Neural progenitor cell (in vitro differentiated cells): ENCODE results near the gene ASB10. TPM values are rescaled to one million over a fixed set of nuclear protein-coding genes. Genes with fewer than 3 reads are reported as not detected.
A peak's percentile ranks its signal among the peaks of the same experiment; 100 is the strongest.

Experiments used
- DNase-seq: peaks from one replicate; pipeline ENCODE4 v3.0.0-alpha.2; 2016; ENCODE audit warnings: low spot score
- H2AFZ ChIP-seq: fragments of 200-600 bp; sonication (generic); replicated peaks from 2 replicates; pipeline ENCODE4 v1.6.1; 2016; ENCODE audit warnings: antibody characterized with exemption
- H3F3A ChIP-seq: fragments of 200-600 bp; sonication (generic); 2 replicates; pipeline ENCODE4 v1.6.1; 2016; ENCODE audit warnings: antibody characterized with exemption, low read depth
- H3K27ac ChIP-seq: fragments of 200-600 bp; sonication (generic); 2 replicates; pipeline ENCODE4 v1.5.1; 2016; ENCODE audit warnings: mild to moderate bottlenecking
- H3K27me3 ChIP-seq: fragments of 200-600 bp; sonication (generic); 2 replicates; pipeline ENCODE4 v1.6.1; 2016; ENCODE audit warnings: mild to moderate bottlenecking, moderate library complexity
- H3K36me3 ChIP-seq: fragments of 200-600 bp; sonication (generic); 2 replicates; pipeline ENCODE4 v1.5.1; 2016
- H3K4me1 ChIP-seq: fragments of 200-600 bp; sonication (generic); 2 replicates; pipeline ENCODE4 v1.6.1; 2016; ENCODE audit warnings: mixed run types
- H3K4me2 ChIP-seq: fragments of 200-600 bp; sonication (generic); 2 replicates; pipeline ENCODE4 v1.6.1; 2016
- H3K4me3 ChIP-seq: fragments of 200-600 bp; sonication (generic); 2 replicates; pipeline ENCODE4 v1.5.1; 2016
- H3K79me2 ChIP-seq: fragments of 200-600 bp; sonication (generic); 2 replicates; pipeline ENCODE4 v1.6.1; 2016; ENCODE audit warnings: low read depth
- H3K9ac ChIP-seq: fragments of 200-600 bp; sonication (generic); 2 replicates; pipeline ENCODE4 v1.6.1; 2016
- H3K9me3 ChIP-seq: fragments of 200-600 bp; sonication (generic); 2 replicates; pipeline ENCODE4 v1.5.1; 2016; ENCODE audit warnings: low read depth
- H4K20me1 ChIP-seq: fragments of 200-600 bp; sonication (generic); 2 replicates; pipeline ENCODE4 v1.6.1; 2016; ENCODE audit warnings: low read depth
- H3K27ac Mint-ChIP-seq: 3 replicates; pipeline ENCODE4 v1.8.0; 2021; ENCODE audit warnings: mixed read lengths
- H3K27me3 Mint-ChIP-seq: 2 replicates; pipeline ENCODE4 v1.8.0; 2022; ENCODE audit warnings: low read depth, mild to moderate bottlenecking, inconsistent platforms, moderate library complexity, mixed read lengths; ENCODE audit not compliant: insufficient read depth
- H3K36me3 Mint-ChIP-seq: 3 replicates; pipeline ENCODE4 v1.8.0; 2021; ENCODE audit warnings: mixed read lengths
- H3K4me1 Mint-ChIP-seq: 3 replicates; pipeline ENCODE4 v1.8.0; 2021; ENCODE audit warnings: mixed read lengths
- H3K4me3 Mint-ChIP-seq: 3 replicates; pipeline ENCODE4 v1.8.0; 2021; ENCODE audit warnings: mild to moderate bottlenecking, moderate library complexity, mixed read lengths
- H3K9me3 Mint-ChIP-seq: 3 replicates; pipeline ENCODE4 v1.8.0; 2020; ENCODE audit warnings: mixed read lengths
- CTCF ChIP-seq: fragments of 200-600 bp; sonication (generic); IDR thresholded peaks from 2 replicates; pipeline ENCODE4 v1.5.1; 2017; ENCODE audit warnings: antibody characterized with exemption, mild to moderate bottlenecking
- EZH2 ChIP-seq: fragments of 200-600 bp; sonication (generic); IDR thresholded peaks from 2 replicates; pipeline ENCODE4 v1.6.1; 2017; ENCODE audit warnings: antibody characterized with exemption, mild to moderate bottlenecking, moderate library complexity
- EZH2phosphoT487 ChIP-seq: fragments of 200-600 bp; sonication (generic); IDR thresholded peaks from 2 replicates; pipeline ENCODE4 v1.6.1; 2017; ENCODE audit warnings: antibody characterized with exemption
- total RNA-seq: library from RNA; depleted of rRNA; stranded (reverse); fragments of >200 nt; gene quantifications from 2 replicates; pipeline ENCODE4 v1.2.3, GENCODE V29; 2015; ENCODE audit warnings: low replicate concordance

ASB10 gene
- total RNA-seq, 1 donor from 2014 or later = not detected

GRCh38 chr7:151125846-151126481 is 61.1 kb downstream of the ASB10 start:
- peak; percentile 80 for DNase-seq
- Mint-ChIP-seq H3K27me3 (peaks cover 15% of the 10 kb centered on the region), H3K9me3 (no peaks in the 10 kb centered on the region), H3K27ac (no peak overlapping the region), H3K4me3 (peak overlapping the region; percentile 82), H3K4me1 (peaks cover 27% of the 10 kb centered on the region), H3K36me3 (peaks cover 20% of the 10 kb centered on the region)
- Histone ChIP-seq H3K4me2 (peak overlapping the region; percentile 90), H3K9ac (no peak overlapping the region), H3K27me3 (no peaks in the 10 kb centered on the region), H3K4me1 (peaks cover 8% of the 10 kb centered on the region), H3K9me3 (no peaks in the 10 kb centered on the region), H4K20me1 (peaks cover 59% of the 10 kb centered on the region), H3K27ac (no peak overlapping the region), H3K79me2 (no peaks in the 10 kb centered on the region), H3K36me3 (no peaks in the 10 kb centered on the region), H3F3A (peaks cover 41% of the 10 kb centered on the region), H3K4me3 (peak overlapping the region; percentile 54), H2AFZ (no peak overlapping the region)
- TF ChIP-seq EZH2phosphoT487 (peak; percentile 11), EZH2 (no peak), CTCF (no peak)

Other genes starting within 250 kb of the ASB10 start
- gene KCNH2, start 208.9 kb downstream of the ASB10 start, total RNA-seq = 2.6 and 11.1 TPM in 2 replicates
- 1.3 and 11.0 TPM in 2 replicates for gene NOS3, start 196.2 kb downstream of the ASB10 start, total RNA-seq
- 0.43 and 1.8 TPM in 2 replicates for gene ATG9B, start 162.8 kb downstream of the ASB10 start, total RNA-seq
- gene ABCB8, start 158.8 kb downstream of the ASB10 start, total RNA-seq = 7.9 and 19.9 TPM in 2 replicates
- gene ASIC3, start 138.7 kb downstream of the ASB10 start, total RNA-seq = 1.6 TPM in 1 of 2 replicates, not detected in the other
- 8.1 and 10.3 TPM in 2 replicates for gene CDK5, start 129.4 kb downstream of the ASB10 start, total RNA-seq
- gene SLC4A2, start 127.7 kb downstream of the ASB10 start, total RNA-seq = 26.1 and 85.7 TPM in 2 replicates
- 22.4 and 71.0 TPM in 2 replicates for gene FASTK, start 106.4 kb downstream of the ASB10 start, total RNA-seq
- 6.0 and 49.4 TPM in 2 replicates for gene TMUB1, start 103.8 kb downstream of the ASB10 start, total RNA-seq
- 38.9 and 73.0 TPM in 2 replicates for gene AGAP3, start 100.8 kb downstream of the ASB10 start, total RNA-seq
- gene GBX1, start 19.6 kb downstream of the ASB10 start, total RNA-seq = not detected in 2 replicates
- gene H2BK1, start 23.2 kb upstream of the ASB10 start, total RNA-seq = not detected in 2 replicates
- gene ABCF2, start 40.0 kb upstream of the ASB10 start, total RNA-seq = 31.3 and 40.7 TPM in 2 replicates
- gene CHPF2, start 45.2 kb upstream of the ASB10 start, total RNA-seq = 8.8 and 18.3 TPM in 2 replicates
- 11.0 and 23.6 TPM in 2 replicates for gene SMARCD3, start 61.4 kb upstream of the ASB10 start, total RNA-seq
- 56.3 and 61.7 TPM in 2 replicates for gene NUB1, start 154.6 kb upstream of the ASB10 start, total RNA-seq
- gene WDR86, start 222.8 kb upstream of the ASB10 start, total RNA-seq = 15.0 and 33.0 TPM in 2 replicates